Heart left ventricle (tissue), 13 donors: Measurements from ENCODE around the gene METTL24.

Experiments
- POLR2A ChIP-seq, 2 donors: fragments of 450-650 bp; IDR thresholded peaks; one replicate each; pipeline ENCODE4 v1.6.1; 2017; ENCODE audit warnings: antibody characterized with exemption in 2 of 2, mild to moderate bottlenecking in 2 of 2, moderate library complexity in 2 of 2
- TF ChIP-seq, protein P1 (sequence below), 12 donors: fragments of 200-600 bp; sonication (generic) in 4 of 12; IDR thresholded peaks; one replicate each; pipeline versions ENCODE4 v1.5.0 to v1.8.0; 2018 to 2022; ENCODE audit warnings: antibody characterized with exemption in 12 of 12, mild to moderate bottlenecking in 5 of 12
- donor health status: ischemic (EF 13 %, LVEDD 7.1; RV severe dilation, severe dysfunction).
- donor health status: DM: no; HTN: yes; CAD: no.
- donor health status: DM: no; HTN: no; CAD: no.
- donor health status: ischemic (EF 25% LVEDD 6.9; RV normal size, moderate dysfunction).
- donor health status: ischemic (EF 25% LVEDD 5.7; RV mildly dilated, moderate dysfunction).
- donor health status: ischemic (EF 35%, LVEDD 5.7; RV mildly dilated, moderate dysfunction).
- donor health status: nonischemic (EF 11% LVEDD 7.7; RV severe dilation, severe dysfunction).
- donor health status: DM: yes; HTN: yes; CAD: no.
- donor health status: PGD.
- donor health status: ischemic (EF 29% LVEDD 5.4; RV normal size, mild dysfunction).
- donor health status: nonischemic (EF 23%, LVEDD 6.1; RV moderate dilation, normal function).

- no peak for TF ChIP-seq POLR2A (IDR thresholded peaks at IDR 0.05)
- TF ChIP-seq, protein P1, sequence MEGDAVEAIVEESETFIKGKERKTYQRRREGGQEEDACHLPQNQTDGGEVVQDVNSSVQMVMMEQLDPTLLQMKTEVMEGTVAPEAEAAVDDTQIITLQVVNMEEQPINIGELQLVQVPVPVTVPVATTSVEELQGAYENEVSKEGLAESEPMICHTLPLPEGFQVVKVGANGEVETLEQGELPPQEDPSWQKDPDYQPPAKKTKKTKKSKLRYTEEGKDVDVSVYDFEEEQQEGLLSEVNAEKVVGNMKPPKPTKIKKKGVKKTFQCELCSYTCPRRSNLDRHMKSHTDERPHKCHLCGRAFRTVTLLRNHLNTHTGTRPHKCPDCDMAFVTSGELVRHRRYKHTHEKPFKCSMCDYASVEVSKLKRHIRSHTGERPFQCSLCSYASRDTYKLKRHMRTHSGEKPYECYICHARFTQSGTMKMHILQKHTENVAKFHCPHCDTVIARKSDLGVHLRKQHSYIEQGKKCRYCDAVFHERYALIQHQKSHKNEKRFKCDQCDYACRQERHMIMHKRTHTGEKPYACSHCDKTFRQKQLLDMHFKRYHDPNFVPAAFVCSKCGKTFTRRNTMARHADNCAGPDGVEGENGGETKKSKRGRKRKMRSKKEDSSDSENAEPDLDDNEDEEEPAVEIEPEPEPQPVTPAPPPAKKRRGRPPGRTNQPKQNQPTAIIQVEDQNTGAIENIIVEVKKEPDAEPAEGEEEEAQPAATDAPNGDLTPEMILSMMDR (IDR thresholded peaks at IDR 0.05) = no peak
These were observed 131.9 kb downstream of the METTL24 start for GRCh38 chr6:110226261-110226660.
